Gastrocnemius medialis (tissue), 4 donors: Measurements from ENCODE around the gene PTCSC3.

ENCODE experiments used
- CTCF ChIP-seq, 5 experiments: fragments of 450-650 bp in 3 of 5; fragments of 200-600 bp in 2 of 5; sonication (generic) in 2 of 5; IDR thresholded peaks in 4 of 5; conservative IDR thresholded peaks in 1 of 5; 1 replicate in 4 of 5; 2 replicates in 1 of 5; pipeline ENCODE4 v1.5.1; 2016 to 2019; ENCODE audit warnings: antibody characterized with exemption in 5 of 5, mild to moderate bottlenecking in 3 of 5, moderate library complexity in 3 of 5
- POLR2A ChIP-seq, 2 donors: fragments of 450-650 bp; IDR thresholded peaks; one replicate each; pipeline ENCODE4 v1.6.1; 2017; ENCODE audit warnings: antibody characterized with exemption in 2 of 2, mild to moderate bottlenecking in 2 of 2, moderate library complexity in 2 of 2

- TF ChIP-seq POLR2A (IDR thresholded peaks at IDR 0.05) (no peak), CTCF (IDR thresholded peaks at IDR 0.05 in 4 of 5, conservative IDR thresholded peaks at IDR 0.05 in 1 of 5) (no peak)
These were observed 46.3 kb downstream of the PTCSC3 start for GRCh38 chr14:36130186-36130585.
